Measurements from ENCODE around the gene CACNA1S.

DNA sequence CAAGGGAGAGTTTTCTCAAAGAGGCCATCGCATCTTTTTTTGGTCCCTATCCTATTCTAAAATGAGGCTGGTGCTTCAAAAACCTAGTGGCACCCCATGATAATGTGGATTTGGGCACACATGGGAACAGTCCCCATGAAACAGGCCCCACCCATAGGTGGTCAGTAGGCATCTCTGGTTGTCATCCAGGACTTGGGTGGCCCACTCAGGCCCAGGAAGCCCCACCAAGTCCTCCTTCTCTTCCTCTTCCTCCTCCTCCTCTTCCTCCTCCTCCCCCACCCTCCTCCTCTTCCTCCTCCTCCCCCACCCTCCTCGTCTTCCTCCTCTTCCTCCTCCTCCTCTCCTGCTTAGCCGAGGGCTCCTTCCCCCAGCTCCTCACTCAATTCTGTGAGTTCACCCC, 554 bp downstream of the CACNA1S start:
- TF ChIP-seq, protein P1, sequence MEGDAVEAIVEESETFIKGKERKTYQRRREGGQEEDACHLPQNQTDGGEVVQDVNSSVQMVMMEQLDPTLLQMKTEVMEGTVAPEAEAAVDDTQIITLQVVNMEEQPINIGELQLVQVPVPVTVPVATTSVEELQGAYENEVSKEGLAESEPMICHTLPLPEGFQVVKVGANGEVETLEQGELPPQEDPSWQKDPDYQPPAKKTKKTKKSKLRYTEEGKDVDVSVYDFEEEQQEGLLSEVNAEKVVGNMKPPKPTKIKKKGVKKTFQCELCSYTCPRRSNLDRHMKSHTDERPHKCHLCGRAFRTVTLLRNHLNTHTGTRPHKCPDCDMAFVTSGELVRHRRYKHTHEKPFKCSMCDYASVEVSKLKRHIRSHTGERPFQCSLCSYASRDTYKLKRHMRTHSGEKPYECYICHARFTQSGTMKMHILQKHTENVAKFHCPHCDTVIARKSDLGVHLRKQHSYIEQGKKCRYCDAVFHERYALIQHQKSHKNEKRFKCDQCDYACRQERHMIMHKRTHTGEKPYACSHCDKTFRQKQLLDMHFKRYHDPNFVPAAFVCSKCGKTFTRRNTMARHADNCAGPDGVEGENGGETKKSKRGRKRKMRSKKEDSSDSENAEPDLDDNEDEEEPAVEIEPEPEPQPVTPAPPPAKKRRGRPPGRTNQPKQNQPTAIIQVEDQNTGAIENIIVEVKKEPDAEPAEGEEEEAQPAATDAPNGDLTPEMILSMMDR (IDR thresholded peaks at IDR 0.05): no peak
- TF ChIP-seq EZH2 (IDR thresholded peaks at IDR 0.05) (no peak), EZH2phosphoT487 (IDR thresholded peaks at IDR 0.05) (no peak)

All from neural progenitor cell (in vitro differentiated cells).